Measurements from ENCODE around the gene CTXND1.
"Not testable (repeated sequence)": the region's sequence is repeated elsewhere in the genome, so short reads cannot be mapped to it uniquely, and the experiment has no call there.

The CTXND1 gene

GRCh38 chr15:80252121-80252518, at the start of gene CTXND1:
Gene CTXND1, minus strand, starts transcription at chr15:80252213. Its CDS starts 50,264 bp downstream, at chr15:80201949.
- no peak for DNase-seq

GRCh38 chr15:80301472-80301871, 49.5 kb upstream of the CTXND1 start:
- no peak for DNase-seq

GRCh38 chr15:80295777-80296176, 43.8 kb upstream of the CTXND1 start:
- DNase-seq = not testable (repeated sequence)

- no peak for DNase-seq
Observed at GRCh38 chr15:80292079-80292478, 40.1 kb upstream of the CTXND1 start.

GRCh38 chr15:80290891-80291290, 38.9 kb upstream of the CTXND1 start:
- not testable (repeated sequence) for DNase-seq

- DNase-seq = no peak
Observed at GRCh38 chr15:80289528-80290495, 37.8 kb upstream of the CTXND1 start.

GRCh38 chr15:80288131-80288530, 36.1 kb upstream of the CTXND1 start:
- DNase-seq = no peak

- DNase-seq = no peak
Observed at GRCh38 chr15:80286055-80286454, 34.0 kb upstream of the CTXND1 start.

- no peak for DNase-seq
Observed at GRCh38 chr15:80285379-80285778, 33.4 kb upstream of the CTXND1 start.

- DNase-seq = no peak
Observed at GRCh38 chr15:80283531-80283930, 31.5 kb upstream of the CTXND1 start.

GRCh38 chr15:80277147-80277546, 25.1 kb upstream of the CTXND1 start:
- no peak for DNase-seq

GRCh38 chr15:80275961-80276360, 23.9 kb upstream of the CTXND1 start:
- DNase-seq = no peak

GRCh38 chr15:80274996-80275395, 23.0 kb upstream of the CTXND1 start:
- DNase-seq = no peak

GRCh38 chr15:80274554-80274953, 22.5 kb upstream of the CTXND1 start:
- DNase-seq = no peak

GRCh38 chr15:80272987-80273386, 21.0 kb upstream of the CTXND1 start:
- no peak for DNase-seq

- DNase-seq = no peak
Observed at GRCh38 chr15:80270472-80270871, 18.5 kb upstream of the CTXND1 start.

GRCh38 chr15:80268101-80268500, 16.1 kb upstream of the CTXND1 start:
- no peak for DNase-seq

GRCh38 chr15:80267658-80268057, 15.6 kb upstream of the CTXND1 start:
- no peak for DNase-seq

- no peak for DNase-seq
Observed at GRCh38 chr15:80266745-80267144, 14.7 kb upstream of the CTXND1 start.

- DNase-seq = no peak
Observed at GRCh38 chr15:80266113-80266512, 14.1 kb upstream of the CTXND1 start.

GRCh38 chr15:80265021-80265420, 13.0 kb upstream of the CTXND1 start:
- no peak for DNase-seq

GRCh38 chr15:80264031-80264430, 12.0 kb upstream of the CTXND1 start:
- DNase-seq = no peak

GRCh38 chr15:80260551-80260950, 8.5 kb upstream of the CTXND1 start:
- no peak for DNase-seq

GRCh38 chr15:80259942-80260510, 8.0 kb upstream of the CTXND1 start:
- no peak for DNase-seq
